Subcutaneous abdominal adipose tissue (tissue), 5 donors: ENCODE measurements around the gene ZHX3.
A peak's percentile ranks its signal among the peaks of the same experiment; 100 is the strongest.

Experiments
- H3K27ac ChIP-seq: one replicate; pipeline ENCODE4 v1.7.0; 2013; ENCODE audit warnings: low read depth, mild to moderate bottlenecking, inconsistent platforms, low read length, moderate library complexity
- H3K27me3 ChIP-seq, 5 donors: one replicate each; pipeline ENCODE4 v1.7.0; 2013; ENCODE audit warnings: low read length in 5 of 5, inconsistent platforms in 1 of 5; ENCODE audit not compliant: control insufficient read depth in 5 of 5, insufficient read depth in 4 of 5
- H3K36me3 ChIP-seq, 5 donors: one replicate each; pipeline ENCODE4 v1.7.0; 2013; ENCODE audit warnings: low read length in 5 of 5; ENCODE audit not compliant: control insufficient read depth in 5 of 5, insufficient read depth in 5 of 5
- H3K4me1 ChIP-seq, 5 donors: one replicate each; pipeline ENCODE4 v1.7.0; 2013; ENCODE audit warnings: low read length in 5 of 5, mild to moderate bottlenecking in 3 of 5, moderate library complexity in 1 of 5; ENCODE audit not compliant: control insufficient read depth in 5 of 5, insufficient read depth in 5 of 5
- H3K4me3 ChIP-seq, 5 donors: one replicate each; pipeline ENCODE4 v1.7.0; 2013; ENCODE audit warnings: low read length in 5 of 5, low read depth in 1 of 5
- H3K9ac ChIP-seq, 5 donors: one replicate each; pipeline ENCODE4 v1.7.0; 2013; ENCODE audit warnings: low read length in 5 of 5, mild to moderate bottlenecking in 4 of 5, moderate library complexity in 3 of 5
- H3K9me3 ChIP-seq, 5 donors: one replicate each; pipeline ENCODE4 v1.7.0; 2013; ENCODE audit warnings: low read length in 5 of 5; ENCODE audit not compliant: control insufficient read depth in 5 of 5
- donor health status: healthy.
- donor health status: healthy.
- donor health status: healthy.
- donor health status: healthy.
- donor health status: healthy.

ZHX3 gene

GRCh38 chr20:41166201-41167117, 151.1 kb downstream of the ZHX3 start:
- Histone ChIP-seq H3K9ac (no peak overlapping the region), H3K27ac (no peak overlapping the region), H3K4me1 (peaks cover 0 to 5% (median 1%) of the 10 kb centered on the region in 5 donors), H3K36me3 (peaks cover 0 to 92% (median 90%) of the 10 kb centered on the region in 5 donors), H3K9me3 (no peaks in the 10 kb centered on the region), H3K27me3 (no peaks in the 10 kb centered on the region), H3K4me3 (no peak overlapping the region)

GRCh38 chr20:41165001-41165882, 152.3 kb downstream of the ZHX3 start:
- H3K27ac ChIP-seq = no peak overlapping the region

DNA sequence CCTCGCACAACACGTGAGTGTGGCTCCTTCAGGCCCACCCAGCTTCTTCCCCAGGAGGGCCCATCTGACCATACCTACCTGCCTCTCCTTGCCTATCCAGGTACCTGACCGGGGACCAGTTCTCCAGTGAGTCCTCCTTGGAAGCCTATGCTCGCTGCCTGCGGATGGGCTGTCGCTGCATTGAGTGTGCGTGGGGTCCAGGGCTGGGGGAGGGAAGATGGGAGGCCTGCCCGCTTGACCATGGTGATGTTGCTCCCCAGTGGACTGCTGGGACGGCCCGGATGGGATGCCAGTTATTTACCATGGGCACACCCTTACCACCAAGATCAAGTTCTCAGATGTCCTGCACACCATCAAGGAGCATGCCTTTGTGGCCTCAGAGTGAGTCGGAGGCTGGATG, 153.7 kb downstream of the ZHX3 start:
- no peak overlapping the region for H3K9ac ChIP-seq
- H3K9me3 ChIP-seq = no peaks in the 10 kb centered on the region
- no peak overlapping the region for H3K4me3 ChIP-seq
- peaks cover 0 to 19% (median 3%) of the 10 kb centered on the region in 5 donors for H3K4me1 ChIP-seq
- peaks cover 0 to 88% (median 75%) of the 10 kb centered on the region in 5 donors for H3K36me3 ChIP-seq
- no peaks in the 10 kb centered on the region for H3K27me3 ChIP-seq
- H3K27ac ChIP-seq = no peak overlapping the region

More at GRCh38 chr20:41165001-41165882, 152.3 kb downstream of the ZHX3 start:
- no peaks in the 10 kb centered on the region for H3K9me3 ChIP-seq
- H3K4me1 ChIP-seq = peaks cover 0 to 6% (median 1%) of the 10 kb centered on the region in 5 donors
- peaks cover 0 to 93% (median 83%) of the 10 kb centered on the region in 5 donors for H3K36me3 ChIP-seq
- no peak overlapping the region for H3K9ac ChIP-seq
- H3K27me3 ChIP-seq = no peaks in the 10 kb centered on the region
- no peak overlapping the region for H3K4me3 ChIP-seq

DNA sequence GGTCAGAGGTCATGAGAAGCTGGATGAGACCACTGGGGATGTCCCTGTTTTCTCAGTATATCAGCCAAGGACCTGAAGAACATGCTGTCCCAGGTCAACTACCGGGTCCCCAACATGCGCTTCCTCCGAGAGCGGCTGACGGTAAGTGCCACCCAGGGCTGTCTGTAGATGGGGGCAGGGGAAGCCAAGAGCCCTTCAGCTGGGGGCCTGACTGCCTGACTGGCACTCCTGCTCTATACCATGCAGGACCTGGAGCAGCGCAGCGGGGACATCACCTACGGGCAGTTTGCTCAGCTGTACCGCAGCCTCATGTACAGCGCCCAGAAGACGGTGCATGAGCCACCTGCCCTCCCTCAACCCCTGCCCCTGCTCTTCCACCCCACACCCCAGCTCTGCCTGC, 155.1 kb downstream of the ZHX3 start:
- Histone ChIP-seq H3K27me3 (no peaks in the 10 kb centered on the region), H3K9me3 (no peaks in the 10 kb centered on the region), H3K36me3 (peaks cover 0 to 74% (median 66%) of the 10 kb centered on the region in 5 donors), H3K4me1 (peaks cover 0 to 32% (median 3%) of the 10 kb centered on the region in 5 donors), H3K4me3 (no peak overlapping the region), H3K27ac (no peak overlapping the region), H3K9ac (no peak overlapping the region)

- Histone ChIP-seq H3K27ac (no peak overlapping the region), H3K4me1 (peaks cover 0 to 37% (median 3%) of the 10 kb centered on the region in 5 donors), H3K9me3 (no peaks in the 10 kb centered on the region), H3K4me3 (no peak overlapping the region), H3K27me3 (no peaks in the 10 kb centered on the region), H3K36me3 (peaks cover 0 to 69% (median 61%) of the 10 kb centered on the region in 5 donors), H3K9ac (peak overlapping the region in 1 of 5 donors; percentile 17)
Measured at GRCh38 chr20:41161886-41162285, 155.6 kb downstream of the ZHX3 start.

DNA sequence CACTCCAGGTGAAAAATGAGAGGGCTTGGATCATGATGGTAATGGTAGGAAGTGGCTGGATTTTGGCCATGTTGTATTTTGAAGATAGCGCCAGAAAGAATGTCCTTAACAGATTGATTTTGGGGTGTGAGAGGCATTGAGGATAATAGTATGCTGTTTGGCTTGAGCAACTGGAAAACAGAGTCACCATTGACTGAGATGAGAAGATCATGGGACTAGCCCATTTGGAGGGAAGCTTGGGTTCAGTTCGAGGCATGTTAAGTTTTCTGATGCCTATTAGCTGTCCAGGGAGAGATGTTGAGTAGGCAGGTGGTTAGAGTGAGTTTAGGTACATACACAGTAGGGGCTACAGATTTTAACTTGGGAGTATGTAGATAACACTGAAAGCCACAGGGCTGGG, 156.8 kb downstream of the ZHX3 start:
- H3K27me3 ChIP-seq = no peaks in the 10 kb centered on the region
- no peak overlapping the region for H3K27ac ChIP-seq
- no peak overlapping the region for H3K4me3 ChIP-seq
- H3K9me3 ChIP-seq = no peaks in the 10 kb centered on the region
- peaks cover 0 to 47% (median 6%) of the 10 kb centered on the region in 5 donors for H3K4me1 ChIP-seq
- peaks cover 0 to 57% (median 49%) of the 10 kb centered on the region in 5 donors for H3K36me3 ChIP-seq
- H3K9ac ChIP-seq = no peak overlapping the region

GRCh38 chr20:41159547-41159946, 158.0 kb downstream of the ZHX3 start:
- H3K27ac ChIP-seq = no peak overlapping the region
- H3K9ac ChIP-seq = no peak overlapping the region
- H3K4me1 ChIP-seq = peaks cover 0 to 58% (median 11%) of the 10 kb centered on the region in 5 donors
- peaks cover 0 to 46% (median 38%) of the 10 kb centered on the region in 5 donors for H3K36me3 ChIP-seq
- H3K9me3 ChIP-seq = no peaks in the 10 kb centered on the region
- no peaks in the 10 kb centered on the region for H3K27me3 ChIP-seq
- no peak overlapping the region for H3K4me3 ChIP-seq

- no peaks in the 10 kb centered on the region for H3K9me3 ChIP-seq
- peaks cover 0 to 70% (median 18%) of the 10 kb centered on the region in 5 donors for H3K4me1 ChIP-seq
- H3K9ac ChIP-seq = no peak overlapping the region
- H3K27me3 ChIP-seq = no peaks in the 10 kb centered on the region
- H3K27ac ChIP-seq = no peak overlapping the region
- peaks cover 0 to 32% (median 24%) of the 10 kb centered on the region in 5 donors for H3K36me3 ChIP-seq
- H3K4me3 ChIP-seq = no peak overlapping the region
Measured at GRCh38 chr20:41158082-41158625, 159.4 kb downstream of the ZHX3 start.

- H3K4me1 ChIP-seq = peaks cover 0 to 93% (median 33%) of the 10 kb centered on the region in 5 donors
- H3K9me3 ChIP-seq = no peaks in the 10 kb centered on the region
- H3K36me3 ChIP-seq = peaks cover 0 to 9% (median 7%) of the 10 kb centered on the region in 5 donors
- H3K27ac ChIP-seq = peak overlapping the region; percentile 61
- H3K27me3 ChIP-seq = no peaks in the 10 kb centered on the region
- no peak overlapping the region for H3K4me3 ChIP-seq
- no peak overlapping the region for H3K9ac ChIP-seq
Measured at GRCh38 chr20:41155261-41155660, 162.3 kb downstream of the ZHX3 start.
